Peyer's patch (tissue), 4 donors: ENCODE measurements around the gene VTA1. TPM values are rescaled to one million over a fixed set of nuclear protein-coding genes. Genes with fewer than 3 reads are reported as not detected.

Experiments used
- DNase-seq, 3 donors: peaks; one replicate each; pipeline ENCODE4 v3.0.0-alpha.2; 2017 to 2019
- H3K27ac ChIP-seq, 4 donors: fragments of 200-600 bp; sonication (generic); one replicate each; pipeline ENCODE4 v1.5.1; 2016 to 2019
- H3K27me3 ChIP-seq, 2 donors: fragments of 200-600 bp; sonication (generic); one replicate each; pipeline ENCODE4 v1.5.1; 2019
- H3K36me3 ChIP-seq, 3 donors: fragments of 200-600 bp; sonication (generic); one replicate each; pipeline ENCODE4 v1.5.1; 2016 to 2019
- H3K4me1 ChIP-seq, 4 donors: fragments of 200-600 bp; sonication (generic); one replicate each; pipeline ENCODE4 v1.5.1; 2016 to 2019
- H3K4me3 ChIP-seq, 4 donors: fragments of 200-600 bp; sonication (generic); 1 replicate in 3 of 4; 2 replicates in 1 of 4; pipeline ENCODE4 v1.5.1; 2016 to 2019; ENCODE audit warnings: mild to moderate bottlenecking in 1 of 4
- H3K9me3 ChIP-seq, 4 donors: fragments of 200-600 bp; sonication (generic); one replicate each; pipeline ENCODE4 v1.5.1; 2016 to 2019; ENCODE audit warnings: mild to moderate bottlenecking in 1 of 4
- POLR2A ChIP-seq, 2 donors: fragments of 450-650 bp; IDR thresholded peaks; one replicate each; pipeline ENCODE4 v1.5.1; 2017; ENCODE audit warnings: antibody characterized with exemption in 2 of 2, mild to moderate bottlenecking in 2 of 2, moderate library complexity in 2 of 2
- total RNA-seq, 4 donors: library from RNA; depleted of rRNA; stranded (reverse); fragments of >200 nt; gene quantifications; one replicate each; pipeline ENCODE4 v1.1.0, GENCODE V29; 2016
- TF ChIP-seq, protein P1 (sequence below), 6 experiments: fragments of 450-650 bp in 4 of 6; fragments of 200-600 bp in 2 of 6; sonication (generic) in 1 of 6; IDR thresholded peaks; one replicate each; pipeline ENCODE4 v1.5.1; 2017 to 2019; ENCODE audit warnings: antibody characterized with exemption in 6 of 6, mild to moderate bottlenecking in 3 of 6, moderate library complexity in 1 of 6

The VTA1 gene
- total RNA-seq, 4 donors from 2014 or later: 41.3 to 60.9 (median 50.4) TPM

DNA sequence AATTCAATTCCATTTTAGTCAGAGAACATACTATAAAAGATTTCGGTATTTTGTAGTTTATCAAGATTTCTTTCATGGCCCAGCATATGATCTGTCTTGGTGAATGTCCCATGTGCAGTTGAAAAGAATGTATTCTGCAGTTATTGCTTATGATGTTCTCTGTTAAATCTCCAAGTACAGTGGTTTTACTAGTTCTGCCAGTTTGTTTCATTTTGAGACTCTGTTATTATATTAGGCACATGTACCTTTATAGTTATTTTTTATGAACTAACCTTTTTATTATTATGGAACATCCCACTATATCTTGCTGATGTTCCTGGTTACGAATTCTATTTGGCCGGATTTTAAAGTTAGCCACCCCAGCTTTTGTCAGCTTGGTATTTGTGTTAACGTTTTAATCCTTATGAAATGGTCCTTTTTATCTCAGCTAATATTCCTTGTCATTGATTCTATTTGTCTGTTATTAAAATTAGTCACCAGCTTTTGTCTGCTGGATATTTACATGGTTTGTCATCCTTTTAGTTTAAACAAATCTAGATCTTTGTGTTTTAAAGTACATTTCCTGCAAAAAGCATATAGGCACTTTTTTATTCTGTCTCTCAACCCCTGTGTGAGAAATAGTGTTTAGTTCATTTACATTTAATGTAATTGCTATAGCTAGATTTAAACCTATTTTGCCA lies 48.9 kb downstream of the VTA1 start:
- Histone ChIP-seq H3K9me3 (no peaks in the 10 kb centered on the region), H3K4me3 (no peak overlapping the region), H3K27ac (no peak overlapping the region), H3K27me3 (no peaks in the 10 kb centered on the region), H3K36me3 (peaks cover 0 to 29% (median 0%) of the 10 kb centered on the region in 3 donors), H3K4me1 (no peaks in the 10 kb centered on the region)
- TF ChIP-seq POLR2A (IDR thresholded peaks at IDR 0.05): no peak
- TF ChIP-seq, protein P1, sequence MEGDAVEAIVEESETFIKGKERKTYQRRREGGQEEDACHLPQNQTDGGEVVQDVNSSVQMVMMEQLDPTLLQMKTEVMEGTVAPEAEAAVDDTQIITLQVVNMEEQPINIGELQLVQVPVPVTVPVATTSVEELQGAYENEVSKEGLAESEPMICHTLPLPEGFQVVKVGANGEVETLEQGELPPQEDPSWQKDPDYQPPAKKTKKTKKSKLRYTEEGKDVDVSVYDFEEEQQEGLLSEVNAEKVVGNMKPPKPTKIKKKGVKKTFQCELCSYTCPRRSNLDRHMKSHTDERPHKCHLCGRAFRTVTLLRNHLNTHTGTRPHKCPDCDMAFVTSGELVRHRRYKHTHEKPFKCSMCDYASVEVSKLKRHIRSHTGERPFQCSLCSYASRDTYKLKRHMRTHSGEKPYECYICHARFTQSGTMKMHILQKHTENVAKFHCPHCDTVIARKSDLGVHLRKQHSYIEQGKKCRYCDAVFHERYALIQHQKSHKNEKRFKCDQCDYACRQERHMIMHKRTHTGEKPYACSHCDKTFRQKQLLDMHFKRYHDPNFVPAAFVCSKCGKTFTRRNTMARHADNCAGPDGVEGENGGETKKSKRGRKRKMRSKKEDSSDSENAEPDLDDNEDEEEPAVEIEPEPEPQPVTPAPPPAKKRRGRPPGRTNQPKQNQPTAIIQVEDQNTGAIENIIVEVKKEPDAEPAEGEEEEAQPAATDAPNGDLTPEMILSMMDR (IDR thresholded peaks at IDR 0.05): no peak
- DNase-seq: no peak

DNA sequence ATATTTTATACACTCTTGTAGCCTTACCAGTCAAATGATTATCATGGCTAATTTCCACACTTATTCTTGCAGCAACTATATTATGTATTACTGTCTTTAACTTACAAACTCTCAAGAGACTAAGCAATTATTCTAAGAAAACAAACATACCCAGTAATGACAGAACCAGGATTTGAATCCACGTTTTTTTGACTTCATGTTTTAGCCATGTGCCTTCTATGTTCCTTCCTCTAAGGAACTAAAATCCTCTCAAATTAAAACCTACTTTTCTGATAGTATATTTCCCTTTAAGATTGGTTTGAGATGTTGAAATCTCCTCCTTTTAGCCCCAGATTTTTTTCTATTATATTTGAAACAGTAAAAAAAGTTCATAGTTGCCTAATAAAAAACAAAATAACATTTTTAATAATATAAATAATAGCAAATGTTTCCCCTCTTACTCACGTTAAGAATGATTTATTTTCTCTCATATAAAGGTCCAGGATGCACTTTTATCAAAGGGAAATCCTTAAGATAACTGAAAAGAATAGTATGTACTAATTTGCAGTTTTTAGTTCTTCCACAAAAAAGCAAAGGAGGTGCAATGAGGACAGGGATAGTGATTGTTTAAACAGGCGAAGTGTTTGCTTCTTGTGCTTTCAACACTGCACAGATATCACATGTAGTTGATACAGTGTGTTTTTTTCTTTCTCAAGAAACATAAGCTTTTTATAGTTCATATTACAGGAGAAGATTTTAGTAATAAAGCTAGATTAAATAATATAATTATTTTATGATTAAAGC lies 54.0 kb downstream of the VTA1 start:
- Histone ChIP-seq H3K4me3 (no peak overlapping the region), H3K4me1 (no peaks in the 10 kb centered on the region), H3K9me3 (no peaks in the 10 kb centered on the region), H3K27me3 (no peaks in the 10 kb centered on the region), H3K27ac (no peak overlapping the region), H3K36me3 (peaks cover 0 to 47% (median 0%) of the 10 kb centered on the region in 3 donors)
- TF ChIP-seq, protein P1 (IDR thresholded peaks at IDR 0.05): no peak
- no peak for TF ChIP-seq POLR2A (IDR thresholded peaks at IDR 0.05)
- DNase-seq: no peak

DNA sequence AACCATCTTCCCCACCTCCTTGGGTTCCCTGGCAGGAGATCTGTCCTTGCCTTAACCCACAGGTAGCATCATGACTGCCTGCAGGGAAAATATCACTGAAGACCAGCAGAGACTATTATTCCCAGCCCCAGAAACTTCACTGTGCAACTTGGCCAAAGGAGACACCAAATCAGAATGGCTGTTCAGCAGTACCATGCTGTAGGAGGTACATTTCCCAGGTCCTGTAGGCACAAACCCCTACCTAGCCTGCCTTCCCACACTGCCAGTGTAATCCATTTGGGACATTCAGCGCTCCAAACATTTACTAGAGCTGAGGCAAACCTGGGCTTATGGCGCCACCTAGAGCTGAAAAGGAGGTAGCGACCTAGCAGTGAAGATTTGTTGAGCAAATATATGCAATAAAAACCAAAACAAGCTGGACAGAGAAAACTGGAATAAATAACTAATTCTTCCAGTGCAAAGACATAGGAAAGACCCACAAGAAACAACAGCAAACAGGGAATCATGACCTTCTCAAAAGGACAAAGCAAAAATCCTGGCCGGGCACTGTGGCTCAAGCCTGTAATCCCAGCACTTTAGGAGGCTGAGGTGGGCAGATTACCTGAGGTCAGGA lies 60.3 kb downstream of the VTA1 start:
- H3K9me3 ChIP-seq: no peaks in the 10 kb centered on the region
- H3K4me1 ChIP-seq: no peaks in the 10 kb centered on the region
- TF ChIP-seq POLR2A (IDR thresholded peaks at IDR 0.05): no peak
- TF ChIP-seq, protein P1 (IDR thresholded peaks at IDR 0.05): peak in 5 of 6 experiments; percentile 37 to 85 (median 83)
- no peak overlapping the region for H3K27ac ChIP-seq
- peaks cover 0 to 44% (median 0%) of the 10 kb centered on the region in 3 donors for H3K36me3 ChIP-seq
- no peak overlapping the region for H3K4me3 ChIP-seq
- peak; percentile 18 to 66 (median 51) for DNase-seq
- H3K27me3 ChIP-seq: no peaks in the 10 kb centered on the region

DNA sequence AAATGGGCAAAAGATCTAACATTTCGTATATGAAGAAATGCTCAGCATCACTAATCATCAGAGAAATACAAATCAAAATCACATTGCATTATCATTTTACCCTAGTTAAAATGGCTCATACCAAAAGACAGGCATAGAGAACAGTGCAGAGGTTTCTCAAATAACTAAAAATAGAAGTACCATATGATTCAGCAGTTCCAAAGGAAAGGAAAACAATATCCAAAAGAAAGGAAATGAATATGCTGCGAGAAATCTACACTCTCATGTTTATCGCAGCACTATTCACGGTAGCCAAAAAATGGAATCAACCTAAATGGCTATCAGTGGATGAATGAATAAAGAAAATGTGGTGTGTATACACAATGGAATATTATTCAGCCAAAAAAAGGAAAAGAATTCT lies 63.5 kb downstream of the VTA1 start:
- no peaks in the 10 kb centered on the region for H3K4me1 ChIP-seq
- H3K9me3 ChIP-seq: peaks cover 0 to 4% (median 0%) of the 10 kb centered on the region in 4 donors
- H3K27ac ChIP-seq: no peak overlapping the region
- no peak for DNase-seq
- H3K27me3 ChIP-seq: no peaks in the 10 kb centered on the region
- H3K36me3 ChIP-seq: peaks cover 0 to 43% (median 0%) of the 10 kb centered on the region in 3 donors
- H3K4me3 ChIP-seq: no peak overlapping the region
- TF ChIP-seq, protein P1 (IDR thresholded peaks at IDR 0.05): no peak
- TF ChIP-seq POLR2A (IDR thresholded peaks at IDR 0.05): no peak

DNA sequence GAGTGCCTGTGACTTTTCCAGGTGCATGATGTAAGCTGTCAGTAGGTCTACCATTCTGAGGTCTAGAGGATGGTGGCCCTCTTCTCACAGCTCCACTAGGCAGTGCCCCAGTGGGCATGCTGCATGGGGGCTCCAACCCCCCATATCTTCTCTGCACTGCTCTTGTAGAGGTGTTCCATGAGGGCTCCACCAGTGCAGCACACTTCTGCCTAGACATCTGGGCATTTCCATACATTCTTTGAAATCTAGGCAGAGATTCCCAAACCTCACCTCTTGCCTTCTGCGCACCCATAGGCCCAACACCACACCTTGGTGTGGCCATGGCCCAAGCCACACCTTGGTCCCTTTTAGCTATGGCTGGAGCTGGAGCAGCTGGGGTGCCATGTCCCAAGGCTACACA lies 66.3 kb downstream of the VTA1 start:
- DNase-seq: no peak
- Histone ChIP-seq H3K4me1 (no peaks in the 10 kb centered on the region), H3K27me3 (no peaks in the 10 kb centered on the region), H3K27ac (no peak overlapping the region), H3K9me3 (peaks cover 0 to 4% (median 0%) of the 10 kb centered on the region in 4 donors), H3K4me3 (no peak overlapping the region), H3K36me3 (peaks cover 0 to 42% (median 0%) of the 10 kb centered on the region in 3 donors)
- TF ChIP-seq, protein P1 (IDR thresholded peaks at IDR 0.05): no peak
- TF ChIP-seq POLR2A (IDR thresholded peaks at IDR 0.05): no peak
